HEK293 (cell line): ENCODE measurements around the gene TRAPPC6A.

Source experiments
- CTCF ChIA-PET: fragments of 350-600 bp; formaldehyde crosslinking; extraction: SDS; loops from one replicate; lab custom pipeline; 2021; ENCODE audit warnings: antibody characterized with exemption; lab: Yijun Ruan, JAX
- POLR2A ChIA-PET: fragments of 300-600 bp; formaldehyde crosslinking; extraction: SDS; loops from one replicate; lab custom pipeline; 2020; ENCODE audit warnings: antibody characterized with exemption, inconsistent platforms; lab: Yijun Ruan, JAX
- H3K27ac ChIP-seq: fragments of 200-500 bp; sonication (Bioruptor generic); 2 replicates; pipeline ENCODE4 v1.5.1; 2014; ENCODE audit warnings: low read depth, low read length, control low read depth, inconsistent platforms; ENCODE audit errors: extremely low read depth
- H3K36me3 ChIP-seq, 2 experiments: fragments of 200-500 bp in 1 of 2; sonication (Bioruptor generic) in 1 of 2; 1 replicate in 1 of 2; 2 replicates in 1 of 2; pipeline ENCODE4 v1.5.1; 2014 to 2017; ENCODE audit warnings: inconsistent platforms in 2 of 2, low read length in 2 of 2; ENCODE audit not compliant: control insufficient read depth in 2 of 2, insufficient read depth in 1 of 2
- H3K4me1 ChIP-seq: fragments of 200-500 bp; sonication (Bioruptor generic); 2 replicates; pipeline ENCODE4 v1.5.1; 2014; ENCODE audit warnings: mild to moderate bottlenecking, low read length, inconsistent platforms; ENCODE audit not compliant: control insufficient read depth, insufficient read depth
- H3K4me3 ChIP-seq: 2 replicates; pipeline ENCODE4 v1.5.1; 2011; ENCODE audit warnings: low read depth, mild to moderate bottlenecking, control low read depth, low read length, moderate library complexity
- H3K9me3 ChIP-seq: fragments of 200-500 bp; sonication (Bioruptor generic); 2 replicates; pipeline ENCODE4 v1.5.1; 2014; ENCODE audit warnings: low read depth, low read length, inconsistent platforms; ENCODE audit not compliant: control insufficient read depth, insufficient read depth
- BCL11B ChIP-seq: fragments of 450-650 bp; formaldehyde crosslinking; IDR thresholded peaks from 2 replicates; pipeline ENCODE4 v1.5.1; 2016; ENCODE audit warnings: low read depth, missing biosample characterization, missing genetic modification characterization
- GLI2 ChIP-seq: fragments of 450-650 bp; formaldehyde crosslinking; IDR thresholded peaks from 2 replicates; pipeline ENCODE4; 2017; ENCODE audit warnings: missing biosample characterization, missing genetic modification characterization, low read depth, borderline replicate concordance
- IKZF3 ChIP-seq: fragments of 450-650 bp; IDR thresholded peaks from 2 replicates; pipeline ENCODE4 v1.5.0; 2018; ENCODE audit warnings: missing biosample characterization, mild to moderate bottlenecking, missing genetic modification characterization, moderate library complexity
- MYNN ChIP-seq: fragments of 450-650 bp; formaldehyde crosslinking; IDR thresholded peaks from 2 replicates; pipeline ENCODE4 v1.5.1; 2016; ENCODE audit warnings: missing biosample characterization, missing genetic modification characterization, borderline replicate concordance
- TSHZ1 ChIP-seq: fragments of 450-650 bp; formaldehyde crosslinking; IDR thresholded peaks from 2 replicates; pipeline ENCODE4 v1.5.1; 2016; ENCODE audit warnings: missing biosample characterization, missing genetic modification characterization, borderline replicate concordance
- ZBTB1 ChIP-seq: fragments of 450-650 bp; formaldehyde crosslinking; IDR thresholded peaks from 2 replicates; pipeline ENCODE4 v1.5.1; 2016; ENCODE audit warnings: missing biosample characterization, missing genetic modification characterization
- ZBTB8A ChIP-seq: fragments of 450-650 bp; formaldehyde crosslinking; IDR thresholded peaks from 2 replicates; pipeline ENCODE4 v1.5.1; 2016; ENCODE audit warnings: missing biosample characterization, missing genetic modification characterization
- ZNF169 ChIP-seq: fragments of 450-650 bp; formaldehyde crosslinking; IDR thresholded peaks from 2 replicates; pipeline ENCODE4 v1.5.1; 2016; ENCODE audit warnings: missing biosample characterization, missing genetic modification characterization
- ZNF18 ChIP-seq: fragments of 450-650 bp; formaldehyde crosslinking; IDR thresholded peaks from 2 replicates; pipeline ENCODE4 v1.5.1; 2016; ENCODE audit warnings: missing biosample characterization, missing genetic modification characterization
- ZNF211 ChIP-seq: fragments of 450-650 bp; formaldehyde crosslinking; IDR thresholded peaks from 2 replicates; pipeline ENCODE4 v1.5.1; 2016; ENCODE audit warnings: low read depth, missing biosample characterization, missing genetic modification characterization
- ZNF214 ChIP-seq: fragments of 450-650 bp; formaldehyde crosslinking; IDR thresholded peaks from 2 replicates; pipeline ENCODE4 v1.5.1; 2017; ENCODE audit warnings: missing biosample characterization, mild to moderate bottlenecking, missing genetic modification characterization, borderline replicate concordance
- ZNF223 ChIP-seq: fragments of 450-650 bp; formaldehyde crosslinking; IDR thresholded peaks from 2 replicates; pipeline ENCODE4 v1.5.1; 2016; ENCODE audit warnings: missing biosample characterization, missing genetic modification characterization
- ZNF239 ChIP-seq: fragments of 450-650 bp; formaldehyde crosslinking; IDR thresholded peaks from 2 replicates; pipeline ENCODE4 v1.5.1; 2016; ENCODE audit warnings: missing biosample characterization, missing genetic modification characterization
- ZNF248 ChIP-seq: fragments of 450-650 bp; formaldehyde crosslinking; IDR thresholded peaks from 2 replicates; pipeline ENCODE4 v1.5.1; 2017; ENCODE audit warnings: missing biosample characterization, missing genetic modification characterization
- ZNF623 ChIP-seq: fragments of 450-650 bp; formaldehyde crosslinking; IDR thresholded peaks from 2 replicates; pipeline ENCODE4 v1.5.1; 2016; ENCODE audit warnings: missing biosample characterization, missing genetic modification characterization
- ZNF626 ChIP-seq: fragments of 450-650 bp; sonication (Bioruptor Pico); formaldehyde crosslinking; IDR thresholded peaks from 2 replicates; pipeline ENCODE4 v1.5.1; 2018; ENCODE audit warnings: missing biosample characterization, missing genetic modification characterization, inconsistent platforms
- ZNF629 ChIP-seq: fragments of 450-650 bp; formaldehyde crosslinking; IDR thresholded peaks from 2 replicates; pipeline ENCODE4 v1.5.1; 2017; ENCODE audit warnings: missing biosample characterization, missing genetic modification characterization
- ZNF645 ChIP-seq: fragments of 450-650 bp; formaldehyde crosslinking; IDR thresholded peaks from 2 replicates; pipeline ENCODE4; 2016; ENCODE audit warnings: missing biosample characterization, missing genetic modification characterization
- TF ChIP-seq, protein P1 (sequence below): fragments of 450-650 bp; formaldehyde crosslinking; IDR thresholded peaks from 2 replicates; pipeline ENCODE4 v1.5.1; 2016; ENCODE audit warnings: missing biosample characterization, missing genetic modification characterization
- TF ChIP-seq, protein P2 (sequence below): fragments of 450-650 bp; formaldehyde crosslinking; IDR thresholded peaks from 2 replicates; pipeline ENCODE4 v1.5.1; 2016; ENCODE audit warnings: missing biosample characterization, missing genetic modification characterization

The TRAPPC6A gene

DNA sequence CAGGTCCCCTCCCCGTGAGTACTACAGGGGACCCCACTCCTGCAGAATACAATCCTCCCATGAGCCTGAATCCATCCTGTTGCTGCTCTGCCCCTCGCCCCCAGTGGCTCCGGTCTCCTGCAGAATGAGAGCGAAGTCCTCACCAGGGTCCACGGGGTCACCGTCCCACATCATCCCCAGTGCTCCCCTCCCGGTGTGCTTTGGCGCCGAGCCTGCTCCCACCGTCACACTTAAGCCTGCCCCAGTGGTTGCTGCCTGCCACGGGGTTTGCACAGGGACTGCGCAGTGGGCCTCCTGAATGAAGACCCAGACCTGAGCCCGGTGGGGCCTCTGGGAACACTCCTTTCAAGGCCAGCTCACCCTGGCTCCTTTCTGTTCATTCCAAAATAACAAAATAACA lies 47.8 kb downstream of the TRAPPC6A start:
- H3K9me3 ChIP-seq = no peaks in the 10 kb centered on the region
- POLR2A ChIA-PET = interaction anchor here (1.2 kb wide), 1 partner anchor 38 kb away, joined by 8 read pairs; the partner anchor contains the start of gene PPP1R37
- TF ChIP-seq ZNF18 (tag by site-specific recombination) = no peak
- no peak for TF ChIP-seq ZNF223 (tag by site-specific recombination)
- TF ChIP-seq ZNF211 (tag by site-specific recombination) = no peak
- TF ChIP-seq ZNF239 (tag by site-specific recombination) = no peak
- TF ChIP-seq BCL11B (tag by site-specific recombination) = no peak
- TF ChIP-seq ZBTB8A (tag by site-specific recombination) = no peak
- TF ChIP-seq, all 188 proteins: peak for 0
- CTCF ChIA-PET = no interaction called here
- Histone ChIP-seq H3K27ac (no peak overlapping the region), H3K4me1 (0 out of 2 replicates have a peak, but pooled peaks cover 4% of the 10 kb centered on the region), H3K4me3 (no peak overlapping the region), H3K36me3 (peaks cover 0 to 3% of the 10 kb centered on the region in 2 experiments; a peak in 2 of 3 replicates)

DNA sequence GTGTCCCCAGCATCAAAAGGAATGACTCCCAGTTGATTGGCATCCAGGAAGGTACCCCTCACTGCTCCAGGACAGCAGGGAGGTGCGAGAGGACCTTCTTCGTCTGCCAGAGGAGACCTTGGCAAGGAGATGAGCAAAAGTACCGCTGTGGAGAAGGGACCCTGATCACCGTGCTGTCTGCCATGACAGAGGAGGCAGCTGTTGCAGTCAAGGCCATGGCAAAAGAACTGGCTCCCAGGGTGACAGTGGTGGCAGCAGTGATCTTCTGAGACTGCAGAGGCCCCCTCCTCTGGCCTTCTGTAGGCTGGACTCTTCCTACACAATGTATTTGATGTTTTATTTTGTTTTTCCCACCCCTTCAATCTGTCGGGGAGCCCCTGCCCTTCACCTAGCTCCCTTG lies 49.2 kb downstream of the TRAPPC6A start:
- peaks cover 6% of the 10 kb centered on the region; the same call in 1 of the 2 replicates for H3K4me1 ChIP-seq
- H3K27ac ChIP-seq = no peak overlapping the region
- peaks cover 0 to 3% of the 10 kb centered on the region in 2 experiments; a peak in 2 of 3 replicates for H3K36me3 ChIP-seq
- TF ChIP-seq ZNF214 (tag by site-specific recombination) = no peak
- no peak for TF ChIP-seq ZNF211 (tag by site-specific recombination)
- TF ChIP-seq TSHZ1 = no peak
- TF ChIP-seq, protein P1, sequence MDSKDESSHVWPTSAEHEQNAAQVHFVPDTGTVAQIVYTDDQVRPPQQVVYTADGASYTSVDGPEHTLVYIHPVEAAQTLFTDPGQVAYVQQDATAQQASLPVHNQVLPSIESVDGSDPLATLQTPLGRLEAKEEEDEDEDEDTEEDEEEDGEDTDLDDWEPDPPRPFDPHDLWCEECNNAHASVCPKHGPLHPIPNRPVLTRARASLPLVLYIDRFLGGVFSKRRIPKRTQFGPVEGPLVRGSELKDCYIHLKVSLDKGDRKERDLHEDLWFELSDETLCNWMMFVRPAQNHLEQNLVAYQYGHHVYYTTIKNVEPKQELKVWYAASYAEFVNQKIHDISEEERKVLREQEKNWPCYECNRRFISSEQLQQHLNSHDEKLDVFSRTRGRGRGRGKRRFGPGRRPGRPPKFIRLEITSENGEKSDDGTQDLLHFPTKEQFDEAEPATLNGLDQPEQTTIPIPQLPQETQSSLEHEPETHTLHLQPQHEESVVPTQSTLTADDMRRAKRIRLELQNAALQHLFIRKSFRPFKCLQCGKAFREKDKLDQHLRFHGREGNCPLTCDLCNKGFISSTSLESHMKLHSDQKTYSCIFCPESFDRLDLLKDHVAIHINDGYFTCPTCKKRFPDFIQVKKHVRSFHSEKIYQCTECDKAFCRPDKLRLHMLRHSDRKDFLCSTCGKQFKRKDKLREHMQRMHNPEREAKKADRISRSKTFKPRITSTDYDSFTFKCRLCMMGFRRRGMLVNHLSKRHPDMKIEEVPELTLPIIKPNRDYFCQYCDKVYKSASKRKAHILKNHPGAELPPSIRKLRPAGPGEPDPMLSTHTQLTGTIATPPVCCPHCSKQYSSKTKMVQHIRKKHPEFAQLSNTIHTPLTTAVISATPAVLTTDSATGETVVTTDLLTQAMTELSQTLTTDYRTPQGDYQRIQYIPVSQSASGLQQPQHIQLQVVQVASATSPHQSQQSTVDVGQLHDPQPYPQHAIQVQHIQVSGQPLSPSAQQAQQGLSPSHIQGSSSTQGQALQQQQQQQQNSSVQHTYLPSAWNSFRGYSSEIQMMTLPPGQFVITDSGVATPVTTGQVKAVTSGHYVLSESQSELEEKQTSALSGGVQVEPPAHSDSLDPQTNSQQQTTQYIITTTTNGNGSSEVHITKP (tag by site-specific recombination) = no peak
- no peak for TF ChIP-seq ZNF239 (tag by site-specific recombination)
- no peak for TF ChIP-seq ZNF645 (tag by site-specific recombination)
- TF ChIP-seq ZNF248 = no peak
- TF ChIP-seq IKZF3 (tag by site-specific recombination) = no peak
- TF ChIP-seq ZNF626 = no peak
- no peak for TF ChIP-seq ZNF623 (tag by site-specific recombination)
- no peak for TF ChIP-seq GLI2 (tag by site-specific recombination)
- TF ChIP-seq, protein P2, sequence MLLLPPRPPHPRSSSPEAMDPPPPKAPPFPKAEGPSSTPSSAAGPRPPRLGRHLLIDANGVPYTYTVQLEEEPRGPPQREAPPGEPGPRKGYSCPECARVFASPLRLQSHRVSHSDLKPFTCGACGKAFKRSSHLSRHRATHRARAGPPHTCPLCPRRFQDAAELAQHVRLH (tag by site-specific recombination) = no peak
- TF ChIP-seq ZBTB1 (tag by site-specific recombination) = no peak
- TF ChIP-seq ZNF629 (tag by site-specific recombination) = no peak
- TF ChIP-seq MYNN (tag by site-specific recombination) = no peak
- no peak for TF ChIP-seq ZNF169
- H3K9me3 ChIP-seq = no peaks in the 10 kb centered on the region
- no peak overlapping the region for H3K4me3 ChIP-seq
- POLR2A ChIA-PET = no interaction called here
- CTCF ChIA-PET = interaction anchor here (0.6 to 0.7 kb wide), 2 partner anchors 31 to 492 kb away, joined by 3 read pairs; no protein-coding TSS in a partner anchor
